GM12892 (cell line): Measurements from ENCODE around the gene CAMK2D.

ENCODE experiments used
- POLR2A ChIP-seq: IDR thresholded peaks from 2 replicates; pipeline ENCODE4 v1.6.1; 2011; ENCODE audit warnings: low read depth, low read length, control low read depth
- POLR2AphosphoS5 ChIP-seq: IDR thresholded peaks from 2 replicates; pipeline ENCODE4 v1.6.1; 2011; ENCODE audit warnings: low read depth, low read length, control low read depth
- TAF1 ChIP-seq: IDR thresholded peaks from 2 replicates; pipeline ENCODE4 v1.6.1; 2011; ENCODE audit warnings: low read depth, mild to moderate bottlenecking, control low read depth, low read length, borderline replicate concordance

DNA sequence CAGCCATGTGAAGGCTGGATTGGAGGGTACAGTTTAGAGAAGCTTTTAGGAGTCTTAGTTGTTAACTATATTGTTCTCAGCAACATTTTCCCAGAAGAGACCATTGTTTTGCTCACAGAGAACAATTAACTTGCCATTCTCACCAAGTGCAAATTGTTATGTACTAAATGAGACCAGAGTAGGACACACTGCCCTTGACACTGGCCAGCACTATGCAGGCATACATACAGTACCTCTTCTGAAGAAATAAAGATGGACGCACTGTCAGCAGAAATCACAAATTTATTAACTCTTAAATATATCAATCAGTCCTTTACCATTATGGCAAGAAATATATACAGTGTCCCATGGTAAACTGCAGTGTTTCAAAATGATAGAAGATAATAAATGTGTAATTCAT lies 309.4 kb downstream of the CAMK2D start:
- TF ChIP-seq TAF1 (no peak), POLR2A (no peak), POLR2AphosphoS5 (no peak)
